LNCaP clone FGC (cell line): ENCODE data around the gene SHROOM3.

ENCODE experiments used
- DNase-seq: peaks from one replicate; pipeline ENCODE4 v3.0.0-alpha.2; 2011; ENCODE audit warnings: low read depth
- H3K4me3 ChIP-seq: 2 replicates; pipeline ENCODE4 v1.5.1; 2011; ENCODE audit warnings: mild to moderate bottlenecking, low read depth, low read length, control low read depth
- CTCF ChIP-seq: IDR thresholded peaks from 2 replicates; pipeline ENCODE4 v1.5.1; 2012; ENCODE audit warnings: mild to moderate bottlenecking; ENCODE audit not compliant: control insufficient read depth, insufficient read depth; ENCODE audit errors: extremely low read depth

SHROOM3 gene

GRCh38 chr4:76430519-76431388 is 4.3 kb upstream of the SHROOM3 start:
- DNase-seq = peak; percentile 46
- H3K4me3 ChIP-seq = no peak overlapping the region
- peak; percentile 58 for TF ChIP-seq CTCF

GRCh38 chr4:76435528-76436319 is 695 bp downstream of the SHROOM3 start:
- no peak for DNase-seq
- H3K4me3 ChIP-seq = no peak overlapping the region
- no peak for TF ChIP-seq CTCF

- DNase-seq = no peak
- no peak for TF ChIP-seq CTCF
- no peak overlapping the region for H3K4me3 ChIP-seq
Measured at GRCh38 chr4:76439491-76439890, 4.5 kb downstream of the SHROOM3 start.

- DNase-seq = no peak
- H3K4me3 ChIP-seq = no peak overlapping the region
Measured at GRCh38 chr4:76441881-76442280, 6.9 kb downstream of the SHROOM3 start.

GRCh38 chr4:76442807-76443206 is 7.8 kb downstream of the SHROOM3 start:
- TF ChIP-seq CTCF = no peak
- no peak overlapping the region for H3K4me3 ChIP-seq
- no peak for DNase-seq

More at GRCh38 chr4:76441881-76442280, 6.9 kb downstream of the SHROOM3 start:
- TF ChIP-seq CTCF = no peak

- H3K4me3 ChIP-seq = no peak overlapping the region
- TF ChIP-seq CTCF = no peak
Measured at GRCh38 chr4:76443376-76443775, 8.3 kb downstream of the SHROOM3 start.

GRCh38 chr4:76445911-76446310 is 10.9 kb downstream of the SHROOM3 start:
- no peak for DNase-seq
- no peak overlapping the region for H3K4me3 ChIP-seq
- TF ChIP-seq CTCF = no peak

More at GRCh38 chr4:76443376-76443775, 8.3 kb downstream of the SHROOM3 start:
- DNase-seq = no peak
